Uterus (tissue), 4 donors: ENCODE measurements around the gene ZBTB8A. TPM values are rescaled to one million over a fixed set of nuclear protein-coding genes. Genes with fewer than 3 reads are reported as not detected.

Experiments
- DNase-seq, 2 donors: peaks; one replicate each; pipeline ENCODE4 v3.0.0-alpha.2; 2019 to 2020
- H3K27ac ChIP-seq, 2 donors: fragments of 200-600 bp; sonication (generic); 1 replicate in 1 of 2; 2 replicates in 1 of 2; pipeline ENCODE4 v1.5.1; 2016 to 2018
- H3K27me3 ChIP-seq, 2 donors: fragments of 200-600 bp; sonication (generic); one replicate each; pipeline ENCODE4 v1.5.1; 2018 to 2019; ENCODE audit warnings: control low read depth in 1 of 2
- H3K36me3 ChIP-seq, 2 donors: fragments of 200-600 bp; sonication (generic); one replicate each; pipeline ENCODE4 v1.5.1; 2019; ENCODE audit warnings: control low read depth in 1 of 2
- H3K4me1 ChIP-seq, 2 donors: fragments of 200-600 bp; sonication (generic); one replicate each; pipeline ENCODE4 v1.5.1; 2018 to 2019; ENCODE audit warnings: control low read depth in 1 of 2
- H3K4me3 ChIP-seq, 2 donors: fragments of 200-600 bp; sonication (generic); 1 replicate in 1 of 2; 2 replicates in 1 of 2; pipeline ENCODE4 v1.5.1; 2018 to 2019; ENCODE audit warnings: mild to moderate bottlenecking in 1 of 2
- H3K9me3 ChIP-seq, 2 donors: fragments of 200-600 bp; sonication (generic); one replicate each; pipeline ENCODE4 v1.5.1; 2019; ENCODE audit warnings: control low read depth in 1 of 2
- POLR2A ChIP-seq, 2 donors: fragments of 450-650 bp; IDR thresholded peaks; one replicate each; pipeline ENCODE4 v1.6.1; 2016; ENCODE audit warnings: antibody characterized with exemption in 2 of 2, mild to moderate bottlenecking in 1 of 2, moderate library complexity in 1 of 2
- intact Hi-C: fragments of 100-400 bp; cut with DNase I; formaldehyde crosslinking; loops from one replicate; pipeline ENCODE4 v1.15.1; 2023; ENCODE audit warnings: low total_unique reads
- total RNA-seq, 4 donors: library from RNA; depleted of rRNA in 3 of 4; stranded (reverse); fragments of >200 nt in 3 of 4; gene quantifications; one replicate each; pipeline versions ENCODE4 v1.1.0 to v1.2.4, GENCODE V29; 2014 to 2023
- TF ChIP-seq, protein P1 (sequence below), 4 experiments: fragments of 200-600 bp in 2 of 4; fragments of 450-650 bp in 2 of 4; sonication (generic) in 2 of 4; IDR thresholded peaks; one replicate each; pipeline ENCODE4 v1.5.1; 2016 to 2019; ENCODE audit warnings: antibody characterized with exemption in 4 of 4, mild to moderate bottlenecking in 2 of 4, moderate library complexity in 1 of 4
- donor health status: DM: yes; HTN: yes; CAD: no.

ZBTB8A gene
- total RNA-seq, 4 donors from 2014 or later = 4.1 to 42.2 (median 17.2) TPM

- Histone ChIP-seq H3K9me3 (no peaks in the 10 kb centered on the region), H3K4me3 (no peak overlapping the region), H3K4me1 (no peaks in the 10 kb centered on the region), H3K27me3 (no peaks in the 10 kb centered on the region), H3K27ac (no peak overlapping the region), H3K36me3 (no peaks in the 10 kb centered on the region)
- no peak for DNase-seq
- TF ChIP-seq, protein P1, sequence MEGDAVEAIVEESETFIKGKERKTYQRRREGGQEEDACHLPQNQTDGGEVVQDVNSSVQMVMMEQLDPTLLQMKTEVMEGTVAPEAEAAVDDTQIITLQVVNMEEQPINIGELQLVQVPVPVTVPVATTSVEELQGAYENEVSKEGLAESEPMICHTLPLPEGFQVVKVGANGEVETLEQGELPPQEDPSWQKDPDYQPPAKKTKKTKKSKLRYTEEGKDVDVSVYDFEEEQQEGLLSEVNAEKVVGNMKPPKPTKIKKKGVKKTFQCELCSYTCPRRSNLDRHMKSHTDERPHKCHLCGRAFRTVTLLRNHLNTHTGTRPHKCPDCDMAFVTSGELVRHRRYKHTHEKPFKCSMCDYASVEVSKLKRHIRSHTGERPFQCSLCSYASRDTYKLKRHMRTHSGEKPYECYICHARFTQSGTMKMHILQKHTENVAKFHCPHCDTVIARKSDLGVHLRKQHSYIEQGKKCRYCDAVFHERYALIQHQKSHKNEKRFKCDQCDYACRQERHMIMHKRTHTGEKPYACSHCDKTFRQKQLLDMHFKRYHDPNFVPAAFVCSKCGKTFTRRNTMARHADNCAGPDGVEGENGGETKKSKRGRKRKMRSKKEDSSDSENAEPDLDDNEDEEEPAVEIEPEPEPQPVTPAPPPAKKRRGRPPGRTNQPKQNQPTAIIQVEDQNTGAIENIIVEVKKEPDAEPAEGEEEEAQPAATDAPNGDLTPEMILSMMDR (IDR thresholded peaks at IDR 0.05) = no peak
- TF ChIP-seq POLR2A (IDR thresholded peaks at IDR 0.05) = no peak
- intact Hi-C loops = no loop called here
Observed at GRCh38 chr1:32609180-32609579, 70.0 kb downstream of the ZBTB8A start.

DNA sequence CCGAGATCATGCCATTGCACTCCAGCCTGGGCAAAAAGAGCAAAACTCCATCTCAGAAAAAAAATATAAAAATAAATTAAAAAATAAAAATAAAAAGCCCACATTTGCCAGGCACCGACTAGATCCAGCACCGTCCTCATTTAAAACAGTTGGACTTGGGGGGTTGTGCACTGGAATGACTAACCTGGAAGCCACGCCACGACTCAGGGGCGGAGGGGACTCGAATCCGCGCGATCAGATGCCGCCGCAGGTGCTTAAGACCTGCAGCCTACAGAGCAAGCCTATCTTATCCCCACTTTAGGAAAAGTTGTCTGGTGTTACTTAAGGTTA is 72.6 kb downstream of the ZBTB8A start:
- Histone ChIP-seq H3K27ac (no peak overlapping the region), H3K9me3 (no peaks in the 10 kb centered on the region), H3K4me1 (no peaks in the 10 kb centered on the region), H3K27me3 (no peaks in the 10 kb centered on the region), H3K36me3 (no peaks in the 10 kb centered on the region), H3K4me3 (peak overlapping the region; percentile 27 to 36)
- intact Hi-C loops = no loop called here
- TF ChIP-seq POLR2A (IDR thresholded peaks at IDR 0.05) = no peak
- TF ChIP-seq, protein P1 (IDR thresholded peaks at IDR 0.05) = no peak
- DNase-seq = no peak

GRCh38 chr1:32612189-32612881 is 73.1 kb downstream of the ZBTB8A start:
- peak overlapping the region; percentile 27 to 36 for H3K4me3 ChIP-seq
- no peaks in the 10 kb centered on the region for H3K9me3 ChIP-seq
- intact Hi-C loops = no loop called here
- H3K27ac ChIP-seq = no peak overlapping the region
- H3K4me1 ChIP-seq = no peaks in the 10 kb centered on the region
- H3K27me3 ChIP-seq = no peaks in the 10 kb centered on the region
- DNase-seq = peak; percentile 59 to 65
- H3K36me3 ChIP-seq = no peaks in the 10 kb centered on the region
- TF ChIP-seq, protein P1 (IDR thresholded peaks at IDR 0.05) = peak; percentile 23 to 41 (median 32)
- peak in 1 of 2 donors; percentile 26 for TF ChIP-seq POLR2A (IDR thresholded peaks at IDR 0.05)

DNA sequence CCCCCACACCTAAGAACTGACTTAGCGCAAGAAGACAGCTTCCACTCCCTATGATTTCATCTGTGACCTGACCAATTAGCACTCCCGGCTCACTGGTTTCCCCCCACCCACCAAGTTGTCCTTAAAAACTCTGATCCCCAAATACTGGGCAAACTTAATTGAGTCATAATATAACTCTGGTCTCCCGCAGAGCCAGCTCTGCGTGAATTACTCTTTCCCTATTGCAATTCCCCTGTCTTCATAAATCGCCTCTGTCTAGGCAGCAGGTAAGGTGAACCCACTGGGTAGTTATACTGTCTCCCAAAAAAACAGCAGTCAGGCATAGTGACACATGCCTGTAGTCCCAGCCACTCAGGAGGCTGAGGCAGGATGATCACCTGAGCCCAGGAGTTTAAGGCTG is 74.2 kb downstream of the ZBTB8A start:
- TF ChIP-seq, protein P1 (IDR thresholded peaks at IDR 0.05) = no peak
- no peak for TF ChIP-seq POLR2A (IDR thresholded peaks at IDR 0.05)
- no peak for DNase-seq
- H3K9me3 ChIP-seq = no peaks in the 10 kb centered on the region
- intact Hi-C loops = no loop called here
- H3K36me3 ChIP-seq = no peaks in the 10 kb centered on the region
- H3K27me3 ChIP-seq = no peaks in the 10 kb centered on the region
- no peak overlapping the region for H3K4me3 ChIP-seq
- no peak overlapping the region for H3K27ac ChIP-seq
- no peaks in the 10 kb centered on the region for H3K4me1 ChIP-seq

GRCh38 chr1:32618673-32619221 is 79.5 kb downstream of the ZBTB8A start:
- Histone ChIP-seq H3K4me3 (no peak overlapping the region), H3K27ac (no peak overlapping the region), H3K9me3 (no peaks in the 10 kb centered on the region), H3K36me3 (no peaks in the 10 kb centered on the region), H3K4me1 (no peaks in the 10 kb centered on the region), H3K27me3 (no peaks in the 10 kb centered on the region)
- no peak for DNase-seq
- intact Hi-C loops = no loop called here
- no peak for TF ChIP-seq POLR2A (IDR thresholded peaks at IDR 0.05)
- TF ChIP-seq, protein P1 (IDR thresholded peaks at IDR 0.05) = no peak
